ENCODE data around the gene AFAP1L1.

The AFAP1L1 gene

DNA sequence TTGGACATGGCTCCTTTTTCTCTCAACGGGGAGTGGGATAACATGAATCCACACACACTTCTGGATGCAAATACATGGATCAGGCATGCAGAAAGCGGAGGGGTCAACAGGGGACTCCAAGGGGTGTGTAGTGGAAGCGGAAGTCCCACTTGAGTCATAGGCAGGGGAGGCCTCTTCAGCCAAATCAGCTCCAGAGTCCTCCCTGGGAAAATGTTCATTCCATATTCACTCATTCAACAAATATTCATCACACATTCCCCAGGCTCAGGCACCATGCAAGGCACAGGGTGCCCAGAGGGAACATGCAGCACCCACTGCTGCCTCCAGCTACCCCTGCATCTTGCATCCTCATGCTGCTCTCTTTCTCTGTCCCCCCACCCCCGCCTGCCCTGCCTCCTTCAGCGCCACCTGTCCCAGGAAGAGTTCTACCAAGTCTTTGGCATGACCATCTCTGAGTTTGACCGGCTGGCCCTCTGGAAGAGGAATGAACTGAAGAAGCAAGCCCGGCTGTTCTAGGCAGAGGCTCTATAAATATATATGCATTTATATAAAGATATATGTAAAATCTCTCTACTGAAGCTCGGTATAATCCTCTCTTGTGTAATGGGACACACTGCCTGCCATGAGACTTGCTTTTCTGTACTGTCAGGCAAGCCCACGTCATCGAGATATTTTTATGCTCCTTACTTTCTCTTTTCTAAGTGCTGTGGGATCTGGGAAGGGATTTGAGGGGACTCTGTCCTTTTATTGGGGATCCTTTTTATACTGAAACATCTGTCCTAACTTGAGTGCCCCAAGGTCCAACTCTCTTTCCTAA is 13.6 kb upstream of the AFAP1L1 start (continued):
- TF ChIP-seq ZNF473 (tag by site-specific recombination; IDR thresholded peaks at IDR 0.05) (no peak), ZNF391 (tag by site-specific recombination; IDR thresholded peaks at IDR 0.05; ENCODE audit: borderline replicate concordance, low read depth) (no peak), ZNF664 (tag by site-specific recombination; IDR thresholded peaks at IDR 0.05) (no peak), OVOL3 (tag by site-specific recombination; IDR thresholded peaks at IDR 0.05) (no peak)
- TF ChIP-seq, protein P1, sequence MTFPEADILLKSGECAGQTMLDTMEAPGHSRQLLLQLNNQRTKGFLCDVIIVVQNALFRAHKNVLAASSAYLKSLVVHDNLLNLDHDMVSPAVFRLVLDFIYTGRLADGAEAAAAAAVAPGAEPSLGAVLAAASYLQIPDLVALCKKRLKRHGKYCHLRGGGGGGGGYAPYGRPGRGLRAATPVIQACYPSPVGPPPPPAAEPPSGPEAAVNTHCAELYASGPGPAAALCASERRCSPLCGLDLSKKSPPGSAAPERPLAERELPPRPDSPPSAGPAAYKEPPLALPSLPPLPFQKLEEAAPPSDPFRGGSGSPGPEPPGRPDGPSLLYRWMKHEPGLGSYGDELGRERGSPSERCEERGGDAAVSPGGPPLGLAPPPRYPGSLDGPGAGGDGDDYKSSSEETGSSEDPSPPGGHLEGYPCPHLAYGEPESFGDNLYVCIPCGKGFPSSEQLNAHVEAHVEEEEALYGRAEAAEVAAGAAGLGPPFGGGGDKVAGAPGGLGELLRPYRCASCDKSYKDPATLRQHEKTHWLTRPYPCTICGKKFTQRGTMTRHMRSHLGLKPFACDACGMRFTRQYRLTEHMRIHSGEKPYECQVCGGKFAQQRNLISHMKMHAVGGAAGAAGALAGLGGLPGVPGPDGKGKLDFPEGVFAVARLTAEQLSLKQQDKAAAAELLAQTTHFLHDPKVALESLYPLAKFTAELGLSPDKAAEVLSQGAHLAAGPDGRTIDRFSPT (tag by site-specific recombination; IDR thresholded peaks at IDR 0.05) = no peak

DNA sequence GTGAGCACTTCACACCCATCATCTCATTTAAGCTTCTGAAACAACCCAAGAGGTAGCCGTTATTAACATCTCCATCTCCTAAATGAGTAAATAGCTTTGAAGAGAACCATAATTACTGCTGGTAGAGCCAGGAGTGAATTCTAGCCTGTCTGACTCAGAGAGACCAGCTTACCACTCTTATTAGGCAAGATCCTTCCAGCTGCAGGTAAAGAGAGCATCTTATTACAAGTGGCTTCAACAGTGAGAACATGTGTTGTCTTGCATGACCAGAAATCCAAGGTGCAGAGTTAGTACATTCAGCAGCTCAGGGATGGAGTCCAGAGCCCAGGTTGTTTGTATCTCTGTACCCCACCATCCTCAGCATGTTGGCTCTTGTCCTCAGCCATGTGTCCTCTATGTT is 10.9 kb upstream of the AFAP1L1 start:
- Histone ChIP-seq H3K4me3 (ENCODE audit: low read depth, low read length) (no peak overlapping the region), H3K27ac (ENCODE audit: extremely low read depth, low read depth, low read length) (no peak overlapping the region), H3K36me3 (ENCODE audit: control insufficient read depth in 2 of 2, insufficient read depth in 1 of 2, low read length in 2 of 2) (no peaks in the 10 kb centered on the region), H3K9me3 (ENCODE audit: control insufficient read depth, insufficient read depth, low read depth, low read length) (no peaks in the 10 kb centered on the region), H3K4me1 (ENCODE audit: control insufficient read depth, insufficient read depth, low read length) (no peaks in the 10 kb centered on the region)
- TF ChIP-seq ZNF621 (tag by site-specific recombination; IDR thresholded peaks at IDR 0.05) = no peak
- TF ChIP-seq ZNF274 (IDR thresholded peaks at IDR 0.05; ENCODE audit: low read length) = no peak
- no peak for TF ChIP-seq ZNF274 (tag by site-specific recombination; IDR thresholded peaks at IDR 0.05; ENCODE audit: borderline replicate concordance)
- TF ChIP-seq, protein P2, sequence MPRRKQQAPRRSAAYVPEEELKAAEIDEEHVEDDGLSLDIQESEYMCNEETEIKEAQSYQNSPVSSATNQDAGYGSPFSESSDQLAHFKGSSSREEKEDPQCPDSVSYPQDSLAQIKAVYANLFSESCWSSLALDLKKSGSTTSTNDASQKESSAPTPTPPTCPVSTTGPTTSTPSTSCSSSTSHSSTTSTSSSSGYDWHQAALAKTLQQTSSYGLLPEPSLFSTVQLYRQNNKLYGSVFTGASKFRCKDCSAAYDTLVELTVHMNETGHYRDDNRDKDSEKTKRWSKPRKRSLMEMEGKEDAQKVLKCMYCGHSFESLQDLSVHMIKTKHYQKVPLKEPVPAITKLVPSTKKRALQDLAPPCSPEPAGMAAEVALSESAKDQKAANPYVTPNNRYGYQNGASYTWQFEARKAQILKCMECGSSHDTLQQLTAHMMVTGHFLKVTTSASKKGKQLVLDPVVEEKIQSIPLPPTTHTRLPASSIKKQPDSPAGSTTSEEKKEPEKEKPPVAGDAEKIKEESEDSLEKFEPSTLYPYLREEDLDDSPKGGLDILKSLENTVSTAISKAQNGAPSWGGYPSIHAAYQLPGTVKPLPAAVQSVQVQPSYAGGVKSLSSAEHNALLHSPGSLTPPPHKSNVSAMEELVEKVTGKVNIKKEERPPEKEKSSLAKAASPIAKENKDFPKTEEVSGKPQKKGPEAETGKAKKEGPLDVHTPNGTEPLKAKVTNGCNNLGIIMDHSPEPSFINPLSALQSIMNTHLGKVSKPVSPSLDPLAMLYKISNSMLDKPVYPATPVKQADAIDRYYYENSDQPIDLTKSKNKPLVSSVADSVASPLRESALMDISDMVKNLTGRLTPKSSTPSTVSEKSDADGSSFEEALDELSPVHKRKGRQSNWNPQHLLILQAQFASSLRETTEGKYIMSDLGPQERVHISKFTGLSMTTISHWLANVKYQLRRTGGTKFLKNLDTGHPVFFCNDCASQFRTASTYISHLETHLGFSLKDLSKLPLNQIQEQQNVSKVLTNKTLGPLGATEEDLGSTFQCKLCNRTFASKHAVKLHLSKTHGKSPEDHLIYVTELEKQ (tag by site-specific recombination; IDR thresholded peaks at IDR 0.05; ENCODE audit: borderline replicate concordance) = no peak
- no peak for TF ChIP-seq ZNF174 (tag by site-specific recombination; IDR thresholded peaks at IDR 0.05)
- no peak for TF ChIP-seq ZNF530 (tag by site-specific recombination; IDR thresholded peaks at IDR 0.05; ENCODE audit: low read depth)
- TF ChIP-seq ZNF394 (tag by site-specific recombination; IDR thresholded peaks at IDR 0.05; ENCODE audit: borderline replicate concordance) = no peak
- TF ChIP-seq TRIM28 (IDR thresholded peaks at IDR 0.05; ENCODE audit: borderline replicate concordance, low read length) = no peak
- TF ChIP-seq ZBTB20 (tag by site-specific recombination; IDR thresholded peaks at IDR 0.05) = no peak
- TF ChIP-seq, protein P3, sequence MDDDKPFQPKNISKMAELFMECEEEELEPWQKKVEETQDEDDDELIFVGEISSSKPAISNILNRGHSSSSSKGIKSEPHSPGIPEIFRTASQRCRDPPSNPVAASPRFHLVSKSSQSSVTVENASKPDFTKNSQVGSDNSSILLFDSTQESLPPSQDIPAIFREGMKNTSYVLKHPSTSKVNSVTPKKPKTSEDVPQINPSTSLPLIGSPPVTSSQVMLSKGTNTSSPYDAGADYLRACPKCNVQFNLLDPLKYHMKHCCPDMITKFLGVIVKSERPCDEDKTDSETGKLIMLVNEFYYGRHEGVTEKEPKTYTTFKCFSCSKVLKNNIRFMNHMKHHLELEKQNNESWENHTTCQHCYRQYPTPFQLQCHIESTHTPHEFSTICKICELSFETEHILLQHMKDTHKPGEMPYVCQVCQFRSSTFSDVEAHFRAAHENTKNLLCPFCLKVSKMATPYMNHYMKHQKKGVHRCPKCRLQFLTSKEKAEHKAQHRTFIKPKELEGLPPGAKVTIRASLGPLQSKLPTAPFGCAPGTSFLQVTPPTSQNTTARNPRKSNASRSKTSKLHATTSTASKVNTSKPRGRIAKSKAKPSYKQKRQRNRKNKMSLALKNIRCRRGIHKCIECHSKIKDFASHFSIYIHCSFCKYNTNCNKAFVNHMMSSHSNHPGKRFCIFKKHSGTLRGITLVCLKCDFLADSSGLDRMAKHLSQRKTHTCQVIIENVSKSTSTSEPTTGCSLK (tag by site-specific recombination; IDR thresholded peaks at IDR 0.05) = no peak
- TF ChIP-seq ZNF169 (tag by site-specific recombination; IDR thresholded peaks at IDR 0.05) = no peak
- ChIA-PET CTCF (interaction anchor here (0.6 to 1.0 kb wide), 4 partner anchors 8 to 886 kb away, joined by 3 to 4 read pairs (median 4); no protein-coding TSS in a partner anchor), POLR2A (no interaction called here)

All from HEK293 (cell line).